ENCODE measurements around the gene CRYBG1.

CRYBG1 gene

GRCh38 chr6:106363401-106364138, 3.1 kb downstream of the CRYBG1 start:
- Histone ChIP-seq H3K4me3 (ENCODE audit: low read length in 2 of 2) (no peak overlapping the region), H3K9me3 (replicated peaks in 1 of 2; ENCODE audit: control insufficient read depth in 2 of 2, insufficient read depth in 1 of 2, low read depth in 1 of 2, low read length in 2 of 2) (no peaks in the 10 kb centered on the region), H2BK12ac (ENCODE audit: low read length) (no peak overlapping the region), H3K27me3 (ENCODE audit: control insufficient read depth in 3 of 3, insufficient read depth in 3 of 3, low read depth in 1 of 3, low read length in 3 of 3) (peaks cover 12 to 33% (median 18%) of the 10 kb centered on the region in 3 experiments), H3K27ac (replicated peaks; ENCODE audit: low read length) (no peak overlapping the region), H2BK5ac (ENCODE audit: low read length) (no peak overlapping the region), H3K9ac (ENCODE audit: low read depth, low read length, poor library complexity) (no peak overlapping the region), H3K23ac (ENCODE audit: low read depth, low read length, poor library complexity) (no peak overlapping the region), H2BK120ac (ENCODE audit: low read depth, low read length) (no peak overlapping the region), H3K18ac (ENCODE audit: low read length) (no peak overlapping the region), H3K14ac (ENCODE audit: low read length) (no peak overlapping the region), H4K91ac (ENCODE audit: low read depth, low read length, poor library complexity) (no peak overlapping the region), H3K36me3 (replicated peaks in 1 of 2; ENCODE audit: control insufficient read depth in 2 of 2, insufficient read depth in 2 of 2, low read length in 2 of 2) (no peaks in the 10 kb centered on the region), H2AFZ (ENCODE audit: low read length) (no peak overlapping the region), H3K4ac (ENCODE audit: low read length) (no peak overlapping the region), H2BK15ac (ENCODE audit: low read length) (no peak overlapping the region), H2AK5ac (ENCODE audit: low read depth, low read length) (no peak overlapping the region), H3K79me1 (ENCODE audit: low read depth, low read length) (no peaks in the 10 kb centered on the region), H4K8ac (ENCODE audit: low read depth, low read length) (no peak overlapping the region), H3K4me2 (ENCODE audit: insufficient read depth, low read length, poor library complexity, severe bottlenecking) (no peak overlapping the region), H3K4me1 (ENCODE audit: control insufficient read depth in 2 of 2, insufficient read depth in 1 of 2, low read depth in 1 of 2, low read length in 2 of 2) (peaks cover 4 to 8% of the 10 kb centered on the region in 2 donors)
- WGBS, 2 donors (ENCODE audit: extremely low coverage in 2 of 2, insufficient read length in 2 of 2, insufficient replicate concordance in 1 of 2), result no CpG with 5 or more reads among the region's 3 CpGs
- no peak for DNase-seq (ENCODE audit: low spot score)

DNA sequence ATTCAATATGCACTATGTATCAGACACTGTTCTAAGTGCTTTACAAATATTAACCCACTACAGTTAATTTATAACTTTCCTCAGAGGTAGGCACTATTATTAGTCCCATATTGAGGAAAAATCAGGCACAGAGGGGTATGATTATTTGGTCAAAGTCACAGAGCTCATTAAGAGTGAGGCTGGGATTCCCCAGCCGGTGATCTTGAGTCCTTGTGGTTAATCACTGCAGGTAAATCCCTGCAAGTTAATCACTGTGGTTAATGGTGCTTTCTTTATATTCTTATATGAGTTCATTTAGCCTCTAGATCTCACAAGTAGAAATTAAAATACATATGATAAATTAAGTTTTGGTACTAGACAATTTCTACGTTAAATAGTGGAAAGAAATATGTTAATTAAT, 9.2 kb downstream of the CRYBG1 start:
- Histone ChIP-seq H3K36me3 (replicated peaks in 1 of 2; ENCODE audit: control insufficient read depth in 2 of 2, insufficient read depth in 2 of 2, low read length in 2 of 2) (no peaks in the 10 kb centered on the region), H3K23ac (ENCODE audit: low read depth, low read length, poor library complexity) (no peak overlapping the region), H3K27me3 (ENCODE audit: control insufficient read depth in 3 of 3, insufficient read depth in 3 of 3, low read depth in 1 of 3, low read length in 3 of 3) (peaks cover 0 to 15% (median 0%) of the 10 kb centered on the region in 3 experiments), H3K4me2 (ENCODE audit: insufficient read depth, low read length, poor library complexity, severe bottlenecking) (no peak overlapping the region), H2BK120ac (ENCODE audit: low read depth, low read length) (no peak overlapping the region), H3K9me3 (replicated peaks in 1 of 2; ENCODE audit: control insufficient read depth in 2 of 2, insufficient read depth in 1 of 2, low read depth in 1 of 2, low read length in 2 of 2) (no peaks in the 10 kb centered on the region), H3K18ac (ENCODE audit: low read length) (no peak overlapping the region), H3K4me1 (ENCODE audit: control insufficient read depth in 2 of 2, insufficient read depth in 1 of 2, low read depth in 1 of 2, low read length in 2 of 2) (no peaks in the 10 kb centered on the region), H2AFZ (ENCODE audit: low read length) (no peak overlapping the region), H3K9ac (ENCODE audit: low read depth, low read length, poor library complexity) (no peak overlapping the region), H3K27ac (replicated peaks; ENCODE audit: low read length) (no peak overlapping the region), H3K14ac (ENCODE audit: low read length) (no peak overlapping the region), H2AK5ac (ENCODE audit: low read depth, low read length) (no peak overlapping the region), H2BK5ac (ENCODE audit: low read length) (no peak overlapping the region), H3K4me3 (ENCODE audit: low read length in 2 of 2) (no peak overlapping the region), H4K91ac (ENCODE audit: low read depth, low read length, poor library complexity) (no peak overlapping the region), H3K79me1 (ENCODE audit: low read depth, low read length) (no peaks in the 10 kb centered on the region), H3K4ac (ENCODE audit: low read length) (no peak overlapping the region), H2BK15ac (ENCODE audit: low read length) (no peak overlapping the region), H2BK12ac (ENCODE audit: low read length) (no peak overlapping the region), H4K8ac (ENCODE audit: low read depth, low read length) (no peak overlapping the region)
- DNase-seq (ENCODE audit: low spot score), result no peak
- no CpG with 5 or more reads among the region's 2 CpGs for WGBS, 2 donors (ENCODE audit: extremely low coverage in 2 of 2, insufficient read length in 2 of 2, insufficient replicate concordance in 1 of 2)

- no peak overlapping the region for H2AFZ ChIP-seq (ENCODE audit: low read length)
- no peaks in the 10 kb centered on the region for H3K36me3 ChIP-seq (replicated peaks in 1 of 2; ENCODE audit: control insufficient read depth in 2 of 2, insufficient read depth in 2 of 2, low read length in 2 of 2)
- H3K18ac ChIP-seq (ENCODE audit: low read length), result no peak overlapping the region
- H3K9me3 ChIP-seq (replicated peaks in 1 of 2; ENCODE audit: control insufficient read depth in 2 of 2, insufficient read depth in 1 of 2, low read depth in 1 of 2, low read length in 2 of 2), result no peaks in the 10 kb centered on the region
- H4K8ac ChIP-seq (ENCODE audit: low read depth, low read length), result no peak overlapping the region
- WGBS, 2 donors (ENCODE audit: extremely low coverage in 2 of 2, insufficient read length in 2 of 2, insufficient replicate concordance in 1 of 2), result no CpG with 5 or more reads among the region's 1 CpG
- no peak overlapping the region for H4K91ac ChIP-seq (ENCODE audit: low read depth, low read length, poor library complexity)
- no peak overlapping the region for H3K23ac ChIP-seq (ENCODE audit: low read depth, low read length, poor library complexity)
- H2BK120ac ChIP-seq (ENCODE audit: low read depth, low read length), result no peak overlapping the region
- no peak overlapping the region for H2AK5ac ChIP-seq (ENCODE audit: low read depth, low read length)
- H3K27ac ChIP-seq (replicated peaks; ENCODE audit: low read length), result no peak overlapping the region
- no peak overlapping the region for H2BK5ac ChIP-seq (ENCODE audit: low read length)
- H3K14ac ChIP-seq (ENCODE audit: low read length), result no peak overlapping the region
- H3K9ac ChIP-seq (ENCODE audit: low read depth, low read length, poor library complexity), result peak overlapping the region; percentile 32
- H2BK15ac ChIP-seq (ENCODE audit: low read length), result no peak overlapping the region
- H3K79me1 ChIP-seq (ENCODE audit: low read depth, low read length), result no peaks in the 10 kb centered on the region
- H3K4ac ChIP-seq (ENCODE audit: low read length), result no peak overlapping the region
- no peak overlapping the region for H2BK12ac ChIP-seq (ENCODE audit: low read length)
- no peak overlapping the region for H3K4me3 ChIP-seq (ENCODE audit: low read length in 2 of 2)
- no peaks in the 10 kb centered on the region for H3K4me1 ChIP-seq (ENCODE audit: control insufficient read depth in 2 of 2, insufficient read depth in 1 of 2, low read depth in 1 of 2, low read length in 2 of 2)
- DNase-seq (ENCODE audit: low spot score), result no peak
- peaks cover 0 to 18% (median 0%) of the 10 kb centered on the region in 3 experiments for H3K27me3 ChIP-seq (ENCODE audit: control insufficient read depth in 3 of 3, insufficient read depth in 3 of 3, low read depth in 1 of 3, low read length in 3 of 3)
- H3K4me2 ChIP-seq (ENCODE audit: insufficient read depth, low read length, poor library complexity, severe bottlenecking), result no peak overlapping the region
These were observed 10.1 kb downstream of the CRYBG1 start for GRCh38 chr6:106370639-106371038.

DNA sequence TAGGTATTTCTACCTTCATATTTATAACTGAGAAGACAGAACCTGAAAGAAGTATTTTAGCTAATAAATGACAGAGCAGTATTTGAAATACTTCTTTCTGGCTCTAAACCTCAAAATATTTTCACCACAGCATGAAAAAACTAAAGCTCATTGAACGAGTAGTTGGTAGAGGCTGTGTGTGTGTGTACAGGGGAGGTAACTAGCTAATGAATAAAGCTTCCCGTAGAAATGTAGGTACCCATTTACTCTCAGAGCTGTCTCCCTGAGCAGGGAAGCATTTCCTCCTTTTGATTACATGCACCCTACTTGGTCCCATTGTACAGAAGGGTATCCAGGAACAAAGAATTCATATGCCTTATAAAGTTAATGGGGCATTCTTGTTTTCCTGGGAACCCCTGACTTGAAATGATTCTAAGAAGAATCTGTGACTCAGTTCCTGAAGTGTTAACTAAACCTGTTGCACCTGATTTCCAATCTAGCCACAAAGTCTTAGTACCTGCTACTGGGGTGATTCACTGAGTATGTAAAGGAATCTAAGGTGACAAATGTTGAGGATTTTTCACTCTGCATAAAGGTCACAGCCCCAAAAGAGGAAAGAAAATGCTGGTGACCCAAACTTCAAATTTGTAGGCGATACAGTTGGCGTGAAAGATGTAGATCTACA, 12.5 kb downstream of the CRYBG1 start:
- no peak overlapping the region for H3K4me3 ChIP-seq (ENCODE audit: low read length in 2 of 2)
- H3K4me1 ChIP-seq (ENCODE audit: control insufficient read depth in 2 of 2, insufficient read depth in 1 of 2, low read depth in 1 of 2, low read length in 2 of 2), result no peaks in the 10 kb centered on the region
- H3K79me1 ChIP-seq (ENCODE audit: low read depth, low read length), result no peaks in the 10 kb centered on the region
- peaks cover 0 to 30% (median 0%) of the 10 kb centered on the region in 3 experiments for H3K27me3 ChIP-seq (ENCODE audit: control insufficient read depth in 3 of 3, insufficient read depth in 3 of 3, low read depth in 1 of 3, low read length in 3 of 3)
- H2AK5ac ChIP-seq (ENCODE audit: low read depth, low read length), result no peak overlapping the region
- H3K9ac ChIP-seq (ENCODE audit: low read depth, low read length, poor library complexity), result no peak overlapping the region
- DNase-seq (ENCODE audit: low spot score), result no peak
- H2BK15ac ChIP-seq (ENCODE audit: low read length), result no peak overlapping the region
- no peak overlapping the region for H2BK12ac ChIP-seq (ENCODE audit: low read length)
- no peak overlapping the region for H3K27ac ChIP-seq (replicated peaks; ENCODE audit: low read length)
- H2AFZ ChIP-seq (ENCODE audit: low read length), result no peak overlapping the region
- no CpG with 5 or more reads among the region's 4 CpGs for WGBS, 2 donors (ENCODE audit: extremely low coverage in 2 of 2, insufficient read length in 2 of 2, insufficient replicate concordance in 1 of 2)
- H4K91ac ChIP-seq (ENCODE audit: low read depth, low read length, poor library complexity), result no peak overlapping the region
- H3K4ac ChIP-seq (ENCODE audit: low read length), result no peak overlapping the region
- no peaks in the 10 kb centered on the region for H3K36me3 ChIP-seq (replicated peaks in 1 of 2; ENCODE audit: control insufficient read depth in 2 of 2, insufficient read depth in 2 of 2, low read length in 2 of 2)
- no peak overlapping the region for H3K23ac ChIP-seq (ENCODE audit: low read depth, low read length, poor library complexity)
- H3K9me3 ChIP-seq (replicated peaks in 1 of 2; ENCODE audit: control insufficient read depth in 2 of 2, insufficient read depth in 1 of 2, low read depth in 1 of 2, low read length in 2 of 2), result no peaks in the 10 kb centered on the region
- no peak overlapping the region for H3K14ac ChIP-seq (ENCODE audit: low read length)
- H4K8ac ChIP-seq (ENCODE audit: low read depth, low read length), result no peak overlapping the region
- H3K18ac ChIP-seq (ENCODE audit: low read length), result no peak overlapping the region
- no peak overlapping the region for H2BK120ac ChIP-seq (ENCODE audit: low read depth, low read length)
- no peak overlapping the region for H2BK5ac ChIP-seq (ENCODE audit: low read length)
- no peak overlapping the region for H3K4me2 ChIP-seq (ENCODE audit: insufficient read depth, low read length, poor library complexity, severe bottlenecking)

Measured in neuronal stem cell (in vitro differentiated cells).